Smooth muscle cell (in vitro differentiated cells): ENCODE results near the gene CKB. TPM values are rescaled to one million over a fixed set of nuclear protein-coding genes. Genes with fewer than 3 reads are reported as not detected.

Experiments
- DNase-seq: peaks from one replicate; lab custom pipeline; 2025; ENCODE audit not compliant: unreplicated experiment; lab: John Stamatoyannopoulos, UW
- H2AFZ ChIP-seq: fragments of 200-600 bp; sonication (generic); 2 replicates; pipeline ENCODE4 v1.6.0; 2016; ENCODE audit warnings: antibody characterized with exemption, low read depth, mild to moderate bottlenecking
- H3F3A ChIP-seq: fragments of 200-600 bp; sonication (generic); 2 replicates; pipeline ENCODE4 v1.6.0; 2017; ENCODE audit warnings: antibody characterized with exemption, low read depth
- H3K27ac ChIP-seq: fragments of 200-600 bp; sonication (generic); 2 replicates; pipeline ENCODE4 v1.5.1; 2016; ENCODE audit warnings: low read depth, mild to moderate bottlenecking
- H3K27me3 ChIP-seq: fragments of 200-600 bp; sonication (generic); 2 replicates; pipeline ENCODE4 v1.6.1; 2016; ENCODE audit warnings: low read depth, mild to moderate bottlenecking
- H3K36me3 ChIP-seq: fragments of 200-600 bp; sonication (generic); 2 replicates; pipeline ENCODE4 v1.5.1; 2016; ENCODE audit warnings: low read depth
- H3K4me1 ChIP-seq: fragments of 200-600 bp; sonication (generic); 2 replicates; pipeline ENCODE4 v1.5.1; 2016; ENCODE audit warnings: low read depth
- H3K4me2 ChIP-seq: fragments of 200-600 bp; sonication (generic); 2 replicates; pipeline ENCODE4 v1.6.0; 2016; ENCODE audit warnings: mild to moderate bottlenecking
- H3K4me3 ChIP-seq: fragments of 200-600 bp; sonication (generic); 2 replicates; pipeline ENCODE4 v1.5.1; 2016; ENCODE audit warnings: mild to moderate bottlenecking
- H3K79me2 ChIP-seq: fragments of 200-600 bp; sonication (generic); 2 replicates; pipeline ENCODE4 v1.6.0; 2016; ENCODE audit warnings: low read depth, mild to moderate bottlenecking
- H3K9ac ChIP-seq: fragments of 200-600 bp; sonication (generic); 2 replicates; pipeline ENCODE4 v1.6.0; 2016; ENCODE audit warnings: low read depth
- H3K9me3 ChIP-seq: fragments of 200-600 bp; sonication (generic); replicated peaks from 2 replicates; pipeline ENCODE4 v1.5.1; 2016; ENCODE audit warnings: low read depth
- H4K20me1 ChIP-seq: fragments of 200-600 bp; sonication (generic); 2 replicates; pipeline ENCODE4 v1.6.0; 2016; ENCODE audit warnings: low read depth
- WGBS: methylation state at CpG from one replicate; pipeline ENCODE4 v1.1.7; 2016; ENCODE audit warnings: low lambda C conversion rate; 5-methylcytosine and 5-hydroxymethylcytosine counted together
- polyA plus RNA-seq: library from polyadenylated mRNA; unstranded; fragments of >200 nt; fragmentation: Nextera tagmentation; extraction: Ambion mirVana; gene quantifications from 2 replicates; pipeline ENCODE4 v1.2.1, GENCODE V29; 2016
- total RNA-seq: library from RNA; depleted of rRNA; stranded (reverse); fragments of >200 nt; gene quantifications from 2 replicates; pipeline ENCODE4 v1.2.3, GENCODE V29; 2014
- TF ChIP-seq, protein P1 (sequence below): fragments of 200-600 bp; sonication (generic); IDR thresholded peaks from 2 replicates; pipeline ENCODE4 v1.5.1; 2017; ENCODE audit warnings: borderline replicate concordance, mild to moderate bottlenecking, antibody characterized with exemption; ENCODE audit not compliant: insufficient read depth, poor library complexity, severe bottlenecking

The CKB gene
- total and polyA plus RNA-seq, 2 experiments from 2014 or later = 25.7 to 62.9 TPM

DNA sequence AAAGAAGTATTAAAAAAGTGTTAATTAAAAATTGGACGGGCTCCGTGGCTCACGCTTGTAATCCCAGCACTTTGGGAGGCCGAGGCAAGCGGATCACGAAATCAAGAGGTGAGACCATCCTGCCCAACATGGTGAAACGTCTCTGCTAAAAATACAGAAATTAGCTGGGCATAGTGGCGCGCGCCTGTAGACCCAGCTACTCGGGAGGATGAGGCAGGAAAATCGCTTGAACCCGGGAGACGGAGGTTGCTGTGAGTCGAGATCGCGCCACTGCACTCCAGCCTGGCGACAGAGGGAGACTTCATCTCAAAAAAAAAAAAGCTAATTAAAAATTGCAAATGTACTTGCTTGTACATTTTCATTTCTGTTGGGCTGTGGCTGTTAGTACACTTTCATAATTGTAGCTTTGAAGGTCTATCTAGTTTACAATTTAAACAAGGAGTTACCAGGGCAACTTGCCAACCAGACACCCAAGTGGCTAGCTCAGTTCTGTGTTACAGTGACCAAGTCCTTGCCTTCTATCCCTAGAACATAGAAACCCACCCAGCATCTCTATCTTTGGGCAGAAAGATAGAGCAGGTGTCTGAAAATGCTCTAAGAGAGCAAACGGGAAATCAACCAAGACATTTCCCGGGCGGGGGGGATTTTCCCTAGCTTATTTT, 41.3 kb upstream of the CKB start:
- Histone ChIP-seq H3K27ac (no peak overlapping the region), H3K27me3 (no peaks in the 10 kb centered on the region), H3K4me3 (peak overlapping the region; percentile 82), H3K4me2 (peak overlapping the region; percentile 90), H2AFZ (no peak overlapping the region), H3K9ac (peak overlapping the region; percentile 94), H3K9me3 (no peaks in the 10 kb centered on the region), H3F3A (peaks cover 12% of the 10 kb centered on the region), H3K79me2 (peaks cover 89% of the 10 kb centered on the region), H3K36me3 (no peaks in the 10 kb centered on the region), H3K4me1 (peaks cover 19% of the 10 kb centered on the region), H4K20me1 (peaks cover 65% of the 10 kb centered on the region)
- 74% methylated on average over 21 of the region's 21 CpGs for WGBS
- DNase-seq = no peak
- TF ChIP-seq, protein P1, sequence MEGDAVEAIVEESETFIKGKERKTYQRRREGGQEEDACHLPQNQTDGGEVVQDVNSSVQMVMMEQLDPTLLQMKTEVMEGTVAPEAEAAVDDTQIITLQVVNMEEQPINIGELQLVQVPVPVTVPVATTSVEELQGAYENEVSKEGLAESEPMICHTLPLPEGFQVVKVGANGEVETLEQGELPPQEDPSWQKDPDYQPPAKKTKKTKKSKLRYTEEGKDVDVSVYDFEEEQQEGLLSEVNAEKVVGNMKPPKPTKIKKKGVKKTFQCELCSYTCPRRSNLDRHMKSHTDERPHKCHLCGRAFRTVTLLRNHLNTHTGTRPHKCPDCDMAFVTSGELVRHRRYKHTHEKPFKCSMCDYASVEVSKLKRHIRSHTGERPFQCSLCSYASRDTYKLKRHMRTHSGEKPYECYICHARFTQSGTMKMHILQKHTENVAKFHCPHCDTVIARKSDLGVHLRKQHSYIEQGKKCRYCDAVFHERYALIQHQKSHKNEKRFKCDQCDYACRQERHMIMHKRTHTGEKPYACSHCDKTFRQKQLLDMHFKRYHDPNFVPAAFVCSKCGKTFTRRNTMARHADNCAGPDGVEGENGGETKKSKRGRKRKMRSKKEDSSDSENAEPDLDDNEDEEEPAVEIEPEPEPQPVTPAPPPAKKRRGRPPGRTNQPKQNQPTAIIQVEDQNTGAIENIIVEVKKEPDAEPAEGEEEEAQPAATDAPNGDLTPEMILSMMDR = no peak

DNA sequence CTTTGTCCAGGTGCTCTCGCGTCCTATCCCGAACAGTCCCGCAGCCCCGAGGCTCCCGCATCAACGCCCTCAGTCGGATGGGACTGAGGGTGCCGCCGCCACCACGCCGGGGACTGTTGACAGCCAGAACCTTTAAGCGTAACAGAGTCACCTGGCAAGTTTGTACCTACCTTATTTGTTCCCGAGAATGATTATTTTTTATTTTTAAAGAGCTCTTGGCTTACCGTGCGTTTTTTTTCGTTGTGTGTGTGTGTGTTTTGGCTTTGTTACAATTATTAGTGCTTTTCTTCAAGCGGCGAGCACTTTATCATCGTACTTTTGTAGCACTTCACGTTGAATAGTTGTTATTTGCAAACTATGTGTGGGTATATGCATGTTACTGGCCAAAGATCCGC, 40.6 kb upstream of the CKB start:
- Histone ChIP-seq H3K36me3 (no peaks in the 10 kb centered on the region), H3K27ac (peak overlapping the region; percentile 97), H3K27me3 (no peaks in the 10 kb centered on the region), H3K9me3 (no peaks in the 10 kb centered on the region), H3K4me3 (peak overlapping the region; percentile 82), H4K20me1 (peaks cover 67% of the 10 kb centered on the region), H3F3A (peaks cover 13% of the 10 kb centered on the region), H3K4me2 (peak overlapping the region; percentile 90), H3K4me1 (peaks cover 19% of the 10 kb centered on the region), H3K79me2 (peaks cover 95% of the 10 kb centered on the region), H3K9ac (peak overlapping the region; percentile 94), H2AFZ (peak overlapping the region; percentile 89)
- TF ChIP-seq, protein P1 = no peak
- WGBS = 2% methylated on average over 22 of the region's 22 CpGs
- DNase-seq = no peak

DNA sequence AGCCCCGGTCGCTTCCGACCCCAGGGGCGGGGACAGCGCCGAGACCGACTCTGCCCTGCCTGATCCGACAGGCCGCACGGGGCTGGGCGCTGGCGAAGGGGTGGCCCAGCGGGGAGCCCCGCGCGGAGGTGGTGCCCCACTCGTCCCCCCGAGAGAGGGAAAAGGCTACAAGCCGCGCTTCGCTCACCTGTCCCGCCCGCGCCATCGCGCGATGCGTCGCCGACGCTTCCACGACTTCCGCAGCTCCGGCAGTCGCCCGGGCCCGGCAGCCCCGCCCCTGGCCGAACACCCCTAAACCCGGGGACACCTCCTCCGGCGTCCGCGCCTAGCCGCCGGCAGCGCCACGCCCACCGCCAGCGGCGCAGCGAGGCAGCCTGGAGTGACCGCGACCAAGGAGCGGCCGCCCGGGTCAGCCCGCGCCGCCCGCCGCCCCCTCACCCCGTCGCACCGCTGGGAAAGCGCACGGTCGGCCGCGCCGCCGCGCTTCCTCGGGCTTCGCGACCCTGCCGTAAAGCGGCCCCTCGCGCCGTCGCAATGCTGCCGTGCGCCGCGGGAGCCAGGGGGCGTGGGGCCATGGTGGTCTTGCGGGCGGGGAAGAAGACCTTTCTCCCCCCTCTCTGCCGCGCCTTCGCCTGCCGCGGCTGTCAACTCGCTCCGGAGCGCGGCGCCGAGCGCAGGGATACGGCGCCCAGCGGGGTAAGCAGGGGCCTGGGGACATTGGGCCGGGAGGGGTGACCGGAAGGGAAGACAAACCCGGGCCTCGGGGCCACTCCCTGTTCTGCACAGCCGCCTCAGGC, 40.0 kb upstream of the CKB start, which contains the start of the genes BAG5 and COA8:
Gene BAG5 (minus strand): TSS at position 229 of the 797 bp plus-strand sequence. CDS start 1,493 bp downstream, outside the sequence.
Gene COA8 (plus strand): TSS at position 532 of the 797 bp plus-strand sequence. CDS start 42 bp downstream, at position 574.
- DNase-seq = peak; percentile 89
- H3F3A ChIP-seq = peaks cover 13% of the 10 kb centered on the region
- peak within 1 kb of the TSS; percentile 89 for H2AFZ ChIP-seq
- no peaks in the 10 kb centered on the region for H3K9me3 ChIP-seq
- peak within 1 kb of the TSS; percentile 90 for H3K4me2 ChIP-seq
- H4K20me1 ChIP-seq = peaks cover 67% of the 10 kb centered on the region
- TF ChIP-seq, protein P1 = no peak
- peak within 1 kb of the TSS; percentile 82 for H3K4me3 ChIP-seq
- peaks cover 19% of the 10 kb centered on the region for H3K4me1 ChIP-seq
- H3K79me2 ChIP-seq = peaks cover 94% of the 10 kb centered on the region
- no peaks in the 10 kb centered on the region for H3K36me3 ChIP-seq
- H3K27ac ChIP-seq = peak within 1 kb of the TSS; percentile 97
- WGBS = under 1% methylated on average over 73 of the region's 109 CpGs
- no peaks in the 10 kb centered on the region for H3K27me3 ChIP-seq
- peak within 1 kb of the TSS; percentile 94 for H3K9ac ChIP-seq
